Natural killer cell (primary cell): ENCODE measurements around the gene ERLEC1. TPM values are rescaled to one million over a fixed set of nuclear protein-coding genes. Genes with fewer than 3 reads are reported as not detected.

Experiments
- ATAC-seq, 3 donors: fragments of 150-1000 bp in 2 of 3; fragments of 200-7000 bp in 1 of 3; cut with Tn5 transposase; 1 replicate in 1 of 3; 2 replicates in 2 of 3; pipeline ENCODE4 v1.10.0; 2021; ENCODE audit warnings: mild to moderate bottlenecking in 2 of 3, moderate library complexity in 2 of 3
- DNase-seq, 2 donors: peaks; one replicate each; pipeline versions ENCODE4 v3.0.0 to v3.0.0-alpha.2; 2013 to 2021; ENCODE audit warnings: mixed read lengths in 1 of 2
- H3K27ac ChIP-seq: one replicate; pipeline ENCODE4 v1.5.1; 2013; ENCODE audit warnings: mild to moderate bottlenecking, low read length
- H3K27me3 ChIP-seq: one replicate; pipeline ENCODE4 v1.6.1; 2013; ENCODE audit warnings: low read length; ENCODE audit not compliant: control insufficient read depth, insufficient read depth
- H3K36me3 ChIP-seq: one replicate; pipeline ENCODE4 v1.6.1; 2013; ENCODE audit warnings: low read length; ENCODE audit not compliant: control insufficient read depth, insufficient read depth
- H3K4me1 ChIP-seq: one replicate; pipeline ENCODE4 v1.6.1; 2013; ENCODE audit warnings: low read length; ENCODE audit not compliant: control insufficient read depth, insufficient read depth
- H3K4me3 ChIP-seq: one replicate; pipeline ENCODE4 v1.5.1; 2013; ENCODE audit warnings: low read length
- H3K9me3 ChIP-seq: one replicate; pipeline ENCODE4 v1.6.1; 2013; ENCODE audit warnings: low read length; ENCODE audit not compliant: control insufficient read depth, insufficient read depth
- H3K27ac Mint-ChIP-seq, 2 donors: one replicate each; pipeline ENCODE4 v1.8.0; 2022; ENCODE audit warnings: mild to moderate bottlenecking in 2 of 2, mixed read lengths in 2 of 2, moderate library complexity in 1 of 2
- H3K27me3 Mint-ChIP-seq, 2 donors: one replicate each; pipeline ENCODE4 v1.8.0; 2022; ENCODE audit warnings: low read depth in 2 of 2, mixed read lengths in 2 of 2
- H3K36me3 Mint-ChIP-seq: one replicate; pipeline ENCODE4 v1.8.0; 2022; ENCODE audit warnings: mixed read lengths
- H3K4me1 Mint-ChIP-seq, 2 donors: one replicate each; pipeline ENCODE4 v1.8.0; 2022; ENCODE audit warnings: mixed read lengths in 2 of 2
- H3K4me3 Mint-ChIP-seq: one replicate; pipeline ENCODE4 v1.8.0; 2022; ENCODE audit warnings: mild to moderate bottlenecking, moderate library complexity, mixed read lengths
- H3K9me3 Mint-ChIP-seq, 2 donors: one replicate each; pipeline ENCODE4 v1.8.0; 2022; ENCODE audit warnings: mixed read lengths in 2 of 2
- CTCF ChIP-seq: fragments of 200-600 bp; IDR thresholded peaks from one replicate; pipeline ENCODE4 v1.8.0; 2022; ENCODE audit warnings: antibody characterized with exemption
- WGBS: methylation state at CpG from one replicate; pipeline ENCODE4 v1.1.7; 2013; ENCODE audit warnings: missing lambda C conversion rate; ENCODE audit not compliant: insufficient coverage; 5-methylcytosine and 5-hydroxymethylcytosine counted together
- intact Hi-C: fragments of 100-400 bp; cut with micrococcal nuclease; formaldehyde crosslinking; loops from one replicate; pipeline ENCODE4 v1.14.2; 2022
- total RNA-seq, 4 donors: library from RNA; stranded (reverse); fragments of 120-200 nt in 1 of 4; gene quantifications; one replicate each; pipeline versions ENCODE4 v1.2.3 to v1.2.4, GENCODE V29; 2013 to 2022

The ERLEC1 gene
- total RNA-seq, 3 donors from 2014 or later (not counting 1 experiment from before 2014, with no cell fraction given): 19.7 to 27.1 (median 21.7) TPM

DNA sequence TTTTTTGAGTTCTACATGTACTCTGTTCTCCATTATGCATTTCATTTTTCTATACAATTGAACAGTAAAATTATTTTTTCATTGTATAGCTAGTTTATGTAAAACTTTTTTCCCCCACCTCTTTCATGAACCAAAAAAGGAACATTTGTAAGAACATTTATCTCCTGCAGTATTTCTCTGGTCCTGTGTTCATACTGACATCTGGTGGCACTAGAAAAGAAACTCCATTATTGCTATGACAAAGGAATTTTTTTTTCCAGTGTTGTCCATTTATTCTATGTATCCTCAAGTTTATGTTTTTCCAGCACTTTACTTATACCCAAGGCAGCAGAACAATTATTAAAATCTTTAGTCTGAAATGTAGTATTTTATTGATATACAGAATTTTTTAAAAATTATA is 46.7 kb upstream of the ERLEC1 start:
- intact Hi-C loops: no loop called here
- H3K27me3 ChIP-seq: no peaks in the 10 kb centered on the region
- H3K4me1 ChIP-seq: no peaks in the 10 kb centered on the region
- H3K4me1 Mint-ChIP-seq: peaks cover 13 to 15% of the 10 kb centered on the region in 2 donors
- no peaks in the 10 kb centered on the region for H3K9me3 Mint-ChIP-seq
- no peak overlapping the region for H3K27ac Mint-ChIP-seq
- no peaks in the 10 kb centered on the region for H3K36me3 Mint-ChIP-seq
- no peak for TF ChIP-seq CTCF
- H3K36me3 ChIP-seq: peaks cover 2% of the 10 kb centered on the region
- H3K4me3 ChIP-seq: no peak overlapping the region
- no peaks in the 10 kb centered on the region for H3K9me3 ChIP-seq
- DNase-seq: no peak
- no peak for ATAC-seq
- H3K27ac ChIP-seq: no peak overlapping the region
- H3K27me3 Mint-ChIP-seq: no peaks in the 10 kb centered on the region
- H3K4me3 Mint-ChIP-seq: no peak overlapping the region

DNA sequence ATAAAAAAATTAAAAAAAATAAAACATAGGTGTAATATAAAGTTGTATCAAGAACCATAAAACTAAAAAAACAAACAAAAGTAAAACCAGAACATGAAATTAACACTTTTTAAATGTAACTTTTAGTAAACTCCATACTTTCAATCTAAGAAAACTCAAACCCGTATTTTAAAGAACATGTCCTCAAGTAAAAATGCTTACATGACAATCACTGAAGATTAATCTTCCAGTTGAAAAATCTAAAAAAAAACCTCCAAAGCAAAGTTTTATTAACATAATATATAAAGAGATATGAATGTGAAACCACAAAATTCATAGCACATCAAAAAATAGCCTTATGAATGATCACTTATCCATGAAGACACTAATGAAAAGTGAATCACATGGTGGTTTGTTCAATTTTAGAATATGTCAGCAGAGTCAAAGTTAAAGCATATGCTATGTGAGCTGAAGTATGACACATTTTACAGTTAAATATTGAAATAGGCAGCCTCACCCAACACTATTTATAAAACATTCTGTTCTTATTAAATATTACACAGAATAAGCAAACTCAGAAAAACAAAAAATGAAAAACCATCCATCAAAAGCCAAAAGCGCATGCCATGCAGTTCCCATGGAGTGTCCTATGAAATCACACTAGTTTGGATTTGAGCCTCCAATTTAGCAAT is 42.3 kb upstream of the ERLEC1 start:
- Mint-ChIP-seq H3K9me3 (no peaks in the 10 kb centered on the region), H3K27ac (no peak overlapping the region), H3K27me3 (no peaks in the 10 kb centered on the region), H3K36me3 (peaks cover 20% of the 10 kb centered on the region), H3K4me1 (peaks cover 3 to 8% of the 10 kb centered on the region in 2 donors), H3K4me3 (no peak overlapping the region)
- no peak for ATAC-seq
- 100% methylated on average over 1 of the region's 2 CpGs for WGBS
- H3K4me3 ChIP-seq: no peak overlapping the region
- no peaks in the 10 kb centered on the region for H3K9me3 ChIP-seq
- no peaks in the 10 kb centered on the region for H3K4me1 ChIP-seq
- H3K36me3 ChIP-seq: peaks cover 22% of the 10 kb centered on the region
- H3K27ac ChIP-seq: no peak overlapping the region
- H3K27me3 ChIP-seq: no peaks in the 10 kb centered on the region
- no peak for DNase-seq
- intact Hi-C loops: no loop called here
- no peak for TF ChIP-seq CTCF

DNA sequence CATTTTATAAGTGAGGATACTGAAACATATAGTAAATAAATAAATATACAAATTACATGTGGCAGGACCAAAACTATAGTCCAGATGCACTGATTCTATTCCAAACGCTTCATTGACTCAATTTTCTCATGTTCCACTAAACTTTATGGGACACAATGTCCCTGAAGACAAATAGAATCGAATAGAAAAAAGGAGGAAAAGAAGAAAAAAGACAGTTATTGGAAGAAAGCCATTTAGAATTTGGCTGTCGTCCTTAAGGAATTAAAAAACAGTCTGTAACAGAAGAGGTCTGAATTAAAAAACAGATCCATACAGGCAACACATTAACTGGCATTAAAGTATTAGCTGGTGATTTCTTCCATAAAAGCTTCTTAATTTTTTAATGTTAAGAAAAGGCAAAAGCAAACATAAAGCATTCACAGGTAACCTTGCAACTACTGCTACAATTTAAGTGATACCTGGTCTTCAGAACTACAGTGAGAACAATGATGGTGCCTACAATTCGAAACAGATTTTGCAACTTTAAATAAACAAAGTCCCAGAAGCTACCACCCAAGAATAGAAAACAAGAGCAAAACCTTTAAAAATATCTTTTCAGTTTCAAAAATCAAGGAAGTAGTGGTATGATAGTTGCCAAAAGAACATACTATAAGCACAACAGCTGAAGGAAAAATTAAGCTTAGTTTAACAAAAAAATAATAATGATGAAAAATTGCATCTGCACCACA is 36.6 kb upstream of the ERLEC1 start:
- TF ChIP-seq CTCF: no peak
- WGBS: 100% methylated on average over 1 of the region's 4 CpGs
- Mint-ChIP-seq H3K27me3 (no peaks in the 10 kb centered on the region), H3K27ac (no peak overlapping the region), H3K4me1 (no peaks in the 10 kb centered on the region), H3K9me3 (no peaks in the 10 kb centered on the region), H3K4me3 (no peak overlapping the region), H3K36me3 (peaks cover 21% of the 10 kb centered on the region)
- H3K9me3 ChIP-seq: no peaks in the 10 kb centered on the region
- no peaks in the 10 kb centered on the region for H3K4me1 ChIP-seq
- ATAC-seq: no peak
- peaks cover 22% of the 10 kb centered on the region for H3K36me3 ChIP-seq
- no peaks in the 10 kb centered on the region for H3K27me3 ChIP-seq
- H3K27ac ChIP-seq: no peak overlapping the region
- intact Hi-C loops: no loop called here
- DNase-seq: no peak
- H3K4me3 ChIP-seq: no peak overlapping the region
